Neural cell (in vitro differentiated cells): ENCODE data around the gene CASP3. TPM values are rescaled to one million over a fixed set of nuclear protein-coding genes. Genes with fewer than 3 reads are reported as not detected.

ENCODE experiments used
- H2AFZ ChIP-seq: fragments of 200-600, 300-800 bp; sonication (generic), shearing (Covaris generic); 2 replicates; pipeline ENCODE4 v1.6.0; 2014; ENCODE audit warnings: low read depth, mild to moderate bottlenecking, antibody characterized with exemption, low read length, moderate library complexity
- H3F3A ChIP-seq: fragments of 200-600 bp; shearing (Covaris generic); 2 replicates; pipeline ENCODE4 v1.6.1; 2016; ENCODE audit warnings: mild to moderate bottlenecking, moderate library complexity, mixed read lengths, antibody characterized with exemption, low read length; ENCODE audit not compliant: insufficient read depth, poor library complexity, severe bottlenecking
- H3K27ac ChIP-seq: fragments of 200-600, 300-800 bp; sonication (generic), shearing (Covaris generic); 2 replicates; pipeline ENCODE4 v1.5.1; 2014; ENCODE audit warnings: mild to moderate bottlenecking, low read length, moderate library complexity
- H3K27me3 ChIP-seq: fragments of 300-800, 200-600 bp; sonication (generic), shearing (Covaris generic); 2 replicates; pipeline ENCODE4 v1.6.0; 2014; ENCODE audit warnings: mild to moderate bottlenecking, low read depth, low read length, moderate library complexity; ENCODE audit not compliant: insufficient read depth
- H3K36me3 ChIP-seq: fragments of 300-800, 200-600 bp; sonication (generic), shearing (Covaris generic); 2 replicates; pipeline ENCODE4 v1.5.1; 2014; ENCODE audit warnings: mild to moderate bottlenecking, antibody characterized with exemption, low read length, moderate library complexity; ENCODE audit not compliant: insufficient read depth
- H3K4me2 ChIP-seq: fragments of 300-800, 200-600 bp; sonication (generic), shearing (Covaris generic); 2 replicates; pipeline ENCODE4 v1.6.0; 2014; ENCODE audit warnings: mild to moderate bottlenecking, low read length
- H3K4me3 ChIP-seq: fragments of 300-800, 200-600 bp; sonication (generic), shearing (Covaris generic); 2 replicates; pipeline ENCODE4 v1.5.1; 2014; ENCODE audit warnings: mild to moderate bottlenecking, low read length, moderate library complexity
- H3K79me2 ChIP-seq: fragments of 200-600 bp; shearing (Covaris generic); replicated peaks from 2 replicates; pipeline ENCODE4 v1.6.0; 2014; ENCODE audit warnings: mild to moderate bottlenecking, low read length, moderate library complexity; ENCODE audit not compliant: insufficient read depth
- H3K9ac ChIP-seq: fragments of 300-800, 200-600 bp; sonication (generic), shearing (Covaris generic); 2 replicates; pipeline ENCODE4 v1.6.1; 2016; ENCODE audit warnings: mild to moderate bottlenecking, low read length, mixed read lengths
- H3K9me2 ChIP-seq: fragments of 200-600 bp; shearing (Covaris generic); 2 replicates; pipeline ENCODE4 v1.6.1; 2016; ENCODE audit warnings: mild to moderate bottlenecking, low read length, mixed read lengths; ENCODE audit not compliant: insufficient read depth
- H3K9me3 ChIP-seq: fragments of 200-600, 300-800 bp; sonication (generic), shearing (Covaris generic); 2 replicates; pipeline ENCODE4 v1.6.1; 2016; ENCODE audit warnings: mild to moderate bottlenecking, mixed run types, low read length, moderate library complexity, mixed read lengths
- H4K20me1 ChIP-seq: fragments of 200-600 bp; shearing (Covaris generic); 2 replicates; pipeline ENCODE4 v1.6.1; 2016; ENCODE audit warnings: mild to moderate bottlenecking, mixed run types; ENCODE audit not compliant: insufficient read depth
- CTCF ChIP-seq: fragments of 450-650 bp; IDR thresholded peaks from 2 replicates; pipeline ENCODE4 v1.5.1; 2014; ENCODE audit warnings: antibody characterized with exemption, mild to moderate bottlenecking, moderate library complexity; ENCODE audit not compliant: poor library complexity, severe bottlenecking
- EP300 ChIP-seq: fragments of 450-650 bp; conservative IDR thresholded peaks from 2 replicates; pipeline ENCODE4 v1.6.1; 2014; ENCODE audit warnings: antibody characterized with exemption, mild to moderate bottlenecking, moderate library complexity; ENCODE audit not compliant: poor library complexity, severe bottlenecking
- EZH2 ChIP-seq: fragments of 200-600, 300-800 bp; shearing (Covaris generic), sonication (generic); IDR thresholded peaks from 2 replicates; pipeline ENCODE4 v1.6.1; 2014; ENCODE audit warnings: antibody characterized with exemption, low read length, borderline replicate concordance, mild to moderate bottlenecking; ENCODE audit not compliant: insufficient read depth, poor library complexity, severe bottlenecking
- MXI1 ChIP-seq: fragments of 450-650 bp; conservative IDR thresholded peaks from 2 replicates; pipeline ENCODE4 v1.6.1; 2014; ENCODE audit warnings: antibody characterized with exemption, mild to moderate bottlenecking; ENCODE audit not compliant: poor library complexity, severe bottlenecking
- POLR2AphosphoS5 ChIP-seq: IDR thresholded peaks from 2 replicates; pipeline ENCODE4 v1.6.1; 2012
- RAD21 ChIP-seq: fragments of 450-650 bp; conservative IDR thresholded peaks from 2 replicates; pipeline ENCODE4 v1.6.1; 2014; ENCODE audit warnings: antibody characterized with exemption, mild to moderate bottlenecking, moderate library complexity
- REST ChIP-seq: IDR thresholded peaks from 2 replicates; pipeline ENCODE4 v1.6.1; 2012; ENCODE audit warnings: borderline replicate concordance
- SMC3 ChIP-seq: fragments of 450-650 bp; conservative IDR thresholded peaks from 2 replicates; pipeline ENCODE4 v1.6.1; 2014; ENCODE audit warnings: antibody characterized with exemption, mild to moderate bottlenecking, moderate library complexity; ENCODE audit not compliant: poor library complexity
- TAF1 ChIP-seq: IDR thresholded peaks from 2 replicates; pipeline ENCODE4 v1.6.1; 2012; ENCODE audit warnings: low read depth
- polyA plus RNA-seq: library from polyadenylated mRNA; depleted of rRNA; stranded (reverse); fragments of >200 nt; gene quantifications from 2 replicates; pipeline ENCODE4 v1.2.3, GENCODE V29; 2014

CASP3 gene
- polyA plus RNA-seq, 1 donor from 2014 or later: 116 TPM

- no peaks in the 10 kb centered on the region for H3K9me2 ChIP-seq
- no peak for TF ChIP-seq RAD21
These were observed 52.5 kb downstream of the CASP3 start for GRCh38 chr4:184596617-184597185.

GRCh38 chr4:184596044-184596616 lies 53.1 kb downstream of the CASP3 start:
- H3K36me3 ChIP-seq: no peaks in the 10 kb centered on the region

More at GRCh38 chr4:184596617-184597185, 52.5 kb downstream of the CASP3 start:
- Histone ChIP-seq H3K36me3 (no peaks in the 10 kb centered on the region), H3K27me3 (no peaks in the 10 kb centered on the region), H2AFZ (no peak overlapping the region), H3K4me3 (no peak overlapping the region), H3K79me2 (no peaks in the 10 kb centered on the region), H3K9me3 (no peaks in the 10 kb centered on the region), H3K4me2 (no peak overlapping the region), H4K20me1 (no peaks in the 10 kb centered on the region), H3K27ac (no peak overlapping the region), H3F3A (no peaks in the 10 kb centered on the region), H3K9ac (no peak overlapping the region)

More at GRCh38 chr4:184596044-184596616, 53.1 kb downstream of the CASP3 start:
- Histone ChIP-seq H3K9me2 (no peaks in the 10 kb centered on the region), H2AFZ (no peak overlapping the region), H3F3A (no peaks in the 10 kb centered on the region), H3K27ac (no peak overlapping the region), H3K4me3 (no peak overlapping the region), H3K27me3 (no peaks in the 10 kb centered on the region), H3K79me2 (no peaks in the 10 kb centered on the region), H4K20me1 (no peaks in the 10 kb centered on the region), H3K9ac (no peak overlapping the region), H3K9me3 (no peaks in the 10 kb centered on the region), H3K4me2 (no peak overlapping the region)
- no peak for TF ChIP-seq POLR2AphosphoS5
- TF ChIP-seq EP300: no peak
- no peak for TF ChIP-seq CTCF
- TF ChIP-seq MXI1: no peak
- TF ChIP-seq TAF1: no peak
- no peak for TF ChIP-seq REST
- TF ChIP-seq EZH2: no peak
- no peak for TF ChIP-seq RAD21
- no peak for TF ChIP-seq SMC3
